Muscle of leg (tissue), 11 donors: ENCODE results near the gene HELZ. TPM values are rescaled to one million over a fixed set of nuclear protein-coding genes. Genes with fewer than 3 reads are reported as not detected.

Experiments
- DNase-seq: peaks from one replicate; pipeline ENCODE4 v3.0.0; 2013
- H3K27ac ChIP-seq: one replicate; pipeline ENCODE4 v1.5.1; 2013; ENCODE audit warnings: mild to moderate bottlenecking, low read length, control low read depth
- H3K27me3 ChIP-seq: one replicate; pipeline ENCODE4 v1.6.1; 2013; ENCODE audit warnings: low read length; ENCODE audit not compliant: control insufficient read depth, insufficient read depth
- H3K36me3 ChIP-seq: one replicate; pipeline ENCODE4 v1.6.1; 2013; ENCODE audit warnings: low read length; ENCODE audit not compliant: control insufficient read depth, insufficient read depth
- H3K4me1 ChIP-seq: one replicate; pipeline ENCODE4 v1.6.1; 2013; ENCODE audit warnings: low read length; ENCODE audit not compliant: control insufficient read depth, insufficient read depth
- H3K4me3 ChIP-seq: one replicate; pipeline ENCODE4 v1.5.1; 2013; ENCODE audit warnings: low read length, control low read depth
- H3K9me3 ChIP-seq: replicated peaks from 2 replicates; pipeline ENCODE4 v1.6.1; 2013; ENCODE audit warnings: low read depth, low read length; ENCODE audit not compliant: control insufficient read depth
- WGBS: methylation state at CpG from one replicate; pipeline ENCODE4 v1.1.5; 2013; ENCODE audit warnings: missing lambda C conversion rate; ENCODE audit not compliant: insufficient coverage; 5-methylcytosine and 5-hydroxymethylcytosine counted together
- polyA plus RNA-seq, 8 donors: library from polyadenylated mRNA; unstranded; fragments of 120-200 nt; gene quantifications; one replicate each; pipeline versions ENCODE4 v1.2.1 to v1.2.3, GENCODE V29; 2013; ENCODE audit warnings: inconsistent platforms in 1 of 8, low replicate concordance in 1 of 8; ENCODE audit not compliant: insufficient read length in 8 of 8, insufficient read depth in 1 of 8
- total RNA-seq: library from RNA; stranded (reverse); fragments of 120-200 nt; gene quantifications from one replicate; pipeline ENCODE4 v1.2.4, GENCODE V29; 2013

Gene HELZ
- total and polyA plus RNA-seq, 9 donors: 12.6 to 41.5 (median 20.0) TPM

DNA sequence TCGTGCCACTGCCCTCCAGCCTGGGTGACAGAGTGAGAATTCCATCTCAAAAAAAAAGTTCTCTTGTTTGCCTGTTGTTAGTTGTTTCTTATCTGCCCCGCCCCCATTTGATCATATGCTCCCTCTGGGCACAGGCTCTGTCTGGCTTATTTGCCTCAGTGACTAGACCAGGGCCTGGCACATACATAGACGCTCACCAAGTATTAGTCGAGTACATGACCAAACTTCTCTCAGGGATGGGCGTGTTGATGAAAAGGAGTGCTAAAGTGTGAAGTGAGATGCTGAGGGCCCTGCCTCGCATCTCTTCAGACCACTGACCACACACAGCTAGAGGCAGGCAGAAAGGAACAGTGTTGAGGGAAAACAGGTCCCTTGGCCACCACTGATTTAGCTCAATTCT is 3.3 kb upstream of the HELZ start:
- 100% methylated on average over 2 of the region's 6 CpGs for WGBS
- Histone ChIP-seq H3K27ac (no peak overlapping the region), H3K4me3 (no peak overlapping the region), H3K36me3 (no peaks in the 10 kb centered on the region), H3K9me3 (no peaks in the 10 kb centered on the region), H3K27me3 (peaks cover 3% of the 10 kb centered on the region), H3K4me1 (peaks cover 10% of the 10 kb centered on the region)
- DNase-seq: no peak

GRCh38 chr17:67247416-67247900 is 2.5 kb upstream of the HELZ start:
- H3K36me3 ChIP-seq: no peaks in the 10 kb centered on the region
- no peak for DNase-seq

GRCh38 chr17:67246653-67247415 is 1.8 kb upstream of the HELZ start:
- no peak overlapping the region for H3K27ac ChIP-seq
- DNase-seq: peak; percentile 19

More at GRCh38 chr17:67247416-67247900, 2.5 kb upstream of the HELZ start:
- Histone ChIP-seq H3K27me3 (peaks cover 3% of the 10 kb centered on the region), H3K9me3 (no peaks in the 10 kb centered on the region), H3K4me1 (peaks cover 10% of the 10 kb centered on the region), H3K27ac (no peak overlapping the region), H3K4me3 (no peak overlapping the region)
- WGBS: 92% methylated on average over 2 of the region's 12 CpGs

GRCh38 chr17:67246403-67246652 is 1.3 kb upstream of the HELZ start:
- Histone ChIP-seq H3K9me3 (no peaks in the 10 kb centered on the region), H3K36me3 (no peaks in the 10 kb centered on the region), H3K27me3 (peaks cover 3% of the 10 kb centered on the region), H3K4me1 (peaks cover 10% of the 10 kb centered on the region), H3K4me3 (peak overlapping the region; percentile 96), H3K27ac (no peak overlapping the region)
- 10% methylated on average over 4 of the region's 8 CpGs for whole genome bisulfite sequencing
- DNase-seq: no peak

More at GRCh38 chr17:67246653-67247415, 1.8 kb upstream of the HELZ start:
- peak overlapping the region; percentile 96 for H3K4me3 ChIP-seq
- peaks cover 10% of the 10 kb centered on the region for H3K4me1 ChIP-seq
- H3K9me3 ChIP-seq: no peaks in the 10 kb centered on the region
- WGBS: 35% methylated on average over 9 of the region's 17 CpGs
- peaks cover 3% of the 10 kb centered on the region for H3K27me3 ChIP-seq
- no peaks in the 10 kb centered on the region for H3K36me3 ChIP-seq

DNA sequence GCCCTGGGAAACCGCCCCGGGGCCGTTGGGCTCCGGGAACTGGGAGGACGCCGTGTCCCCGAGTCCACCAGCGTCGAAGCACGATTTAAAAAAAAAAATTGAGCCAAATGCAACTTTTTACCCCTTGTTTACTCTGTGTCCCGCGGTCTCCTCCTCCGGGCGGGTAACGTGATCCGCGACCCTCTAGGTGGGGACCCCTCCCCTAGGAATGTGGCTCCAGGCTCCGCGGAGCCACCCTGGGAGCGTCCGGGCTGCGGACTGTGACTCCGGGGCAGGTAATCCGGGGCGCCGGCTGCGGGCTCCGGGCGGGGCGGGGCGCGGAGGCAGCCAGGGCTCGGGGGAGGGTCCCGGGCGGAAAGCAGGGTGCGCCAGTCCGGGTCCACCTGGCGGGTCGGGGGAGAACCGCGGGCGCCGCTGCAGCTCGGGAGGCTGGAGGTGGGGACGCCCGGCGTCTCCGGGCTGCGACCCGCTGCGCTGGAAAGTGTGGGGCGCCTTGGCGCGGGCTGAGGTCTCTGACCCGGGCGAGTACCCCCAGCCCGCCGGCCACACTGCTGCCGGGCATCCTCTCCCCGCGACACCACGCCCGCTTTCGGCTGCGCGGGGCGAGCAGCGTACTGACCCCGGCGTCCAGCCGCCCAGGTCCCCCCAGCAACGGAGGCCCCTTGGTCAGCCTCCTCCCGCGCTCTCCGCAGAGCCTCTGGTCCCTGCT is 852 bp upstream of the HELZ start:
- Histone ChIP-seq H3K36me3 (no peaks in the 10 kb centered on the region), H3K27me3 (peaks cover 3% of the 10 kb centered on the region), H3K4me3 (peak overlapping the region; percentile 96), H3K27ac (peak overlapping the region; percentile 90), H3K9me3 (no peaks in the 10 kb centered on the region), H3K4me1 (peaks cover 10% of the 10 kb centered on the region)
- WGBS: under 1% methylated on average over 72 of the region's 75 CpGs
- DNase-seq: peak; percentile 42

DNA sequence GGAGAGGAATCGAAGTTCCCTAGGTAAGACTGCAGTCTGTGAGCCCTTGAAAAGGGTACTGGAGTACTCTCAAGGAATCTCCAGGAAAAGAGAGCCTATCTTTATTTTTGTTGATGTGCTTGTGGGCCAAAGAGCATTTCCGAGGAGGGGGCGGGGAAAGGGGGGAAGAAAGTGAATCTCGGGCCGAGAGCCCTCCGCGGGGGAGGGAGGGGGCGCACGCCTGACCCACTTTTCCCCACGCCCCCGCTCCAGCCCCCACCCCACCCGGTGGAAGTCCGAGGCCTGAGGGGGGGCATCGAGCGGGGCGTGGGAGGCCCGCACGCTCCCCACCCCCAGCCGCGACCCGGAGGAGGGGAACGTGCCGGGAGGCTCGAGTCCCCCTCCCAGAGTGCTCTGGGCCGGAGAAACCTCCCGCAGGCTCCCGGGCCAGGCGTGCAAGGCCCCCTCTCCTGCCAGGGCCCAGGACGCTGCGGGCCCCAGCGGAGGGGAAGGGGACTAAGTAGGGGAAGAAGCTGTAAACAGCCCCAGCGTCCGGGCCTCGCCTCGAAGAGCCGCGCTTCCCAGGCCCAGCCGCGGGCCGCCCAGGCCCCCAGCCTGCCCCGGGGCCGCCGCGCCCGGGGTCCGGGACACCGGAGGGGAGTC is 444 bp downstream of the HELZ start:
- H3K27me3 ChIP-seq: peaks cover 3% of the 10 kb centered on the region
- H3K27ac ChIP-seq: peak overlapping the region; percentile 84
- H3K4me3 ChIP-seq: peak overlapping the region; percentile 96
- H3K36me3 ChIP-seq: no peaks in the 10 kb centered on the region
- no peak for DNase-seq
- H3K4me1 ChIP-seq: peaks cover 10% of the 10 kb centered on the region
- no peaks in the 10 kb centered on the region for H3K9me3 ChIP-seq
- WGBS: 0% methylated on average over 32 of the region's 47 CpGs

GRCh38 chr17:67243284-67243683 is 1.7 kb downstream of the HELZ start:
- WGBS: no CpG with 5 or more reads among the region's 5 CpGs
- H3K9me3 ChIP-seq: no peaks in the 10 kb centered on the region
- peaks cover 5% of the 10 kb centered on the region for H3K36me3 ChIP-seq
- H3K27me3 ChIP-seq: peaks cover 3% of the 10 kb centered on the region
- no peak overlapping the region for H3K27ac ChIP-seq
- H3K4me3 ChIP-seq: no peak overlapping the region
- DNase-seq: no peak
- peaks cover 10% of the 10 kb centered on the region for H3K4me1 ChIP-seq

DNA sequence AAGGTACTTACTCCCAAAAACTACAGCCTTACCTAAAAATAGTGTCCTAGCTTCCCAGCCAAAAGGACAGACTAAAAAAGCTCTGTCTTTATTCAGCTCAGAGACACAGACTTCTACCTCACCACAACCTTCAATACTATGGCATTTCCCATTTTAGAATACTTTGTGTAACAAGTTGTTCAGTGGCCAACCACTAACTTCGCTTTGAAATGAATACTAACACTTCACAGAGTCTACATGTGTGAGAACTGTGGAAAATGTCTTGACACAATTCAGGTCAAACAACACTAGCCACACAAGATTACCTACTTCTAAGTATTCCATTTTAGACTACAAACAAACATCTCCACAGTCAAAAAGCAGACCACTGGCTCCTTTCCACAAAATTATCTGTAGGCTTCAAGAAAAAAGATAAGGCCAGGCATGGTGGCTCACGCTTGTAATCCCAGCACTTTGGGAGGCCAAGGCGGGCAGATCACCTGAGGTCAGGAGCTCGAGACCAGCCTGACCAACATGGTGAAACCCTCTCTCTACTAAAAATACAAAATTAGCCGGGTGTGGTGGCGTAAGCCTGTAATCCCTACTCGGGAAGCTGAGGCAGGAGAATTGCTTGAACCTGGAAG is 3.2 kb downstream of the HELZ start:
- Histone ChIP-seq H3K27ac (no peak overlapping the region), H3K9me3 (no peaks in the 10 kb centered on the region), H3K27me3 (peaks cover 3% of the 10 kb centered on the region), H3K4me3 (no peak overlapping the region), H3K4me1 (peaks cover 10% of the 10 kb centered on the region), H3K36me3 (peaks cover 12% of the 10 kb centered on the region)
- no peak for DNase-seq
- WGBS: 80% methylated on average over 1 of the region's 7 CpGs

DNA sequence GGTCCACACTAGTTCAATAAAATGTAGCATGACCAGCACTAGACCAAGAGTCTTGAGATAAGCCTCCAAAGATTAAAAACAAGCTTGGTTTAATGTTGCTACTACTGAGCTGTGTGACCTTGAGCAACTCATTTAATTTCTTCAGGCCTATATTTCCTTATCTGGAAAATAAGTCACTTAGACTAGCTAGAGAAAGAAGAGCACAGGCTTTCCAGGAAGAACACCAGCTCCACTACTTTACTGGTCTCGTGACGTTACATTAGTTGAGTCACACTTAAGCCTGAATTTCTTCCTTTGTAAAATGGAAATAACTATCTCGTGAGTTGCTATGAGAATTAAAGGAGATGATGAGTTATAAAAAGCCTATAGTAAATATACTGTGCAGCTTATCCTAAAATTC is 5.4 kb downstream of the HELZ start:
- H3K27me3 ChIP-seq: no peaks in the 10 kb centered on the region
- H3K4me1 ChIP-seq: peaks cover 3% of the 10 kb centered on the region
- no CpG with 5 or more reads among the region's 3 CpGs for WGBS
- no peaks in the 10 kb centered on the region for H3K9me3 ChIP-seq
- H3K4me3 ChIP-seq: no peak overlapping the region
- no peak overlapping the region for H3K27ac ChIP-seq
- H3K36me3 ChIP-seq: peaks cover 23% of the 10 kb centered on the region
- DNase-seq: no peak

- Histone ChIP-seq H3K27me3 (no peaks in the 10 kb centered on the region), H3K4me1 (no peaks in the 10 kb centered on the region), H3K9me3 (no peaks in the 10 kb centered on the region), H3K4me3 (no peak overlapping the region), H3K36me3 (peaks cover 28% of the 10 kb centered on the region), H3K27ac (no peak overlapping the region)
- WGBS: 96% methylated on average over 5 of the region's 5 CpGs
- DNase-seq: no peak
These were observed 6.0 kb downstream of the HELZ start for GRCh38 chr17:67238991-67239390.
